Activated T-cell treated with anti-CD3 and anti-CD28 coated beads, Interleukin-2, amount 50 U/mL, for 48 hours (primary cell): Measurements from ENCODE around the gene LDLRAD4.

ENCODE experiments used
- DNase-seq, 2 experiments: peaks; one replicate each; pipeline ENCODE4 v3.0.0-alpha.2; 2020

The LDLRAD4 gene

DNA sequence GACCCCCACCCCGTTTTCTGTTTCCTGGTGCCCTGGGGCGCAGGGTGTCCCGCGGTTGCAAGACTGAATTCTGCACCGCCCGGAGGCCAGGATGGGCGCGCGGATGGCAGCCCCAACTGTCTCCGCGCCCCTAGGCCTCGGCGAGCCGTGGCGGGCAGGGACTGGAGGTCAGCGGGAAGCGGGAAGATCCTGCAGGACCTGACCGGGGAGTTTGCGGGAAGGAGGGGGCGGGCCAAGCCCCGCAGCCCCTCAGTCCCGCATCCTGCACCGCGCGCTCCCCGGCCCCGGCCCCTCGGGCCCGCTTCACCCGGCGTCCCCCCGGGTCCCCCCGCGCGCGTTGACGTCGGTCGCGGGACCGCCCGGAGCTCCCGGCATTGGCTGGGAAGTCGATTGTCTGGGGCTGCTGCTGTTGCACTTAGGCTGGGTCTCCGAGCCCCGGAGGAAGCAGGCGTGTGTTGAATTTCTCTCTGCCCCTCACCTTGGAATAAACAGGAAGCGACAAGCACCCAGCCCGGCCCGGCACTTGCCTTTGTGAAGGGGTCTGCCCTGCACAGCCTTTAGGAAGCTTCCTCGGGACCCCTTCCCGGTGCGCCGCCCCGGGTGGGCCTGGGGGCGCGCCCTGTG is at the start of gene LDLRAD4:
Gene LDLRAD4 (plus strand): TSS at position 393 of the 624 bp plus-strand sequence.
- DNase-seq, result peak; percentile 51 to 62

DNA sequence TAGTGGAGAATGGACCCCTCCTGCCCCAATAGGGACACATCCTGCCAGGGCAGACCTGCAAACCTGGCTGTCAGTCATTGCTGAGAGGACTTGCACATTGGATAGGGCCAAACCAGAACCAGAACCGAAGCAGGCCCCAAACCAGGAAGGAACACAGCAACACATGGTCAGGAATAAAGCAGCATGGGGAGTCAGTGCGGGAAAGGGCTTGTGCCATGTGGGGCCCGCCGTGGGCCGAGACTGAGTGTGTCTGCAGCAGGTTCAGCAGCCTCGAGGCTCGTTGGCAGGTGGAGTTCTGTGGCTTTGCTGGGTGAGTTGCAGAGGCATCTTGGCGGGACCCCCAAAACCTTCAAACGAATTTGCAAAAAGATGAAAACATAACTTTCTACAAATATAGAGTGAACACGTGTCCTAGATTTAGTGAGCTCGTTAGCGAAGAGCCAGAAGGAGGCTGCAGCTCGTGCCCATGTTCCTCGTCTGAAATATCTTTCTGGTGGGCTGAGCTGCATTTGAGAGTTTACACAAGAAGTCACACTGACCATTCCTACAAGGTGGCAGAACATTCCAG is 44.9 kb upstream of the LDLRAD4 start:
- no peak for DNase-seq

DNA sequence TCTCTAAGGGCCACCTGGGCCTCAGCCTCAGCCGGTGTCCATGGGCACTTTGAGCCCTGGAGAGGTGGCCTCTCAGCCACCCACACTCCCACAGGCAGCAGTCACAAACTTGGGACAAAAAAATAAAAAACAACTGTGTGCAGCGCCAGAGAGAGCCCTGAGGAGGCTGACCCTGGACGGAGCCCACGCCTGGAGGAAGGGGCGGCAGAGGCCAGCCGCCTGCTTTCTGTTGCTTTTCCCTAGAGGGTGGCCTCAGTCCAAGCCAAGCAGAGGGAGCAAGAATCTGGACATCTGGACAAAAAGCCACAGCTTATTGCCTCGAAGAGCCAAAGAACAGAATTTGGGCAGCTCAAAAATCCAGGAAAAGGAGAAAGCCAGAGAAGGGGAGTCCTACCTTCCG is 43.3 kb upstream of the LDLRAD4 start:
- no peak for DNase-seq

DNA sequence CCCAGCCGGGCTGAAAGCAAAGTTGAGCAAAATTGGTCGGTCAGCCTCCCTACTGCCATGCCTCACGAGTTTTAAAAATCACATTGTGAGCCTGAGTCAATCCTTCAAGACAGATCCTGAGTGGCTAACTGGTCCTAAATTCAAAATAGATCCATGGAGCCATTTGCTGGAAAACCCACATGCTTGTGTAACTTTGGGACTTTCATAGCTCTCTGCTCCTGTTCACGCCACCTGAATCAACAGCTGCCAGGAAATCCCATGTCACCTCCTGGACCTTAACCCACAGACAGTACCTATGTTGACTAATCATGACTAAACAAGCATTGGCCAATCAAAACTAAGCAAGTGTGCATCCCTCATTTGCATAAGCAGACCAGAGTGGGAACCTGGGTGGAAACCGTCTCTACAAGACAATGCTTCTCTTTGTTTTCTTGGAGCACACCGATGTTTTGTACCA is 42.8 kb upstream of the LDLRAD4 start:
- peak; percentile 37 to 40 for DNase-seq

DNA sequence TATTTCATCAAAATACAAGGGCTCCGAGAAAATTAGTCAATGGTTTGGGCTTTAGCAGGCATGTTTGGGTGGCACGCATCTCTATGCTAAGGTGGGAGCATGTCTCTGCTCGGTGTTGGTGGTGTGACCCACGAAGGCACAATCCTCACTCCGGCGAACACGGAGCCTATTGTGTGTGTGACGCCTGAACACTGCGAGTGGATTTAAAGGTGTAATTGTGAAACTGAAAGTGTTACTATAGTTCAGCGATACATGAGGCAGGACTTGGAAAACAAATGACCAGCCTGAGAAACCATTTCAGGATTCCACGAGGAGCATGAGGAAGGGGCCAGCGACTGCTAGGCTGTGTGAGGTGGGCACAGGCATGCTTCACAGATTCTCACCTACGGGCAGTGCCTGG is 41.7 kb upstream of the LDLRAD4 start:
- no peak for DNase-seq

DNA sequence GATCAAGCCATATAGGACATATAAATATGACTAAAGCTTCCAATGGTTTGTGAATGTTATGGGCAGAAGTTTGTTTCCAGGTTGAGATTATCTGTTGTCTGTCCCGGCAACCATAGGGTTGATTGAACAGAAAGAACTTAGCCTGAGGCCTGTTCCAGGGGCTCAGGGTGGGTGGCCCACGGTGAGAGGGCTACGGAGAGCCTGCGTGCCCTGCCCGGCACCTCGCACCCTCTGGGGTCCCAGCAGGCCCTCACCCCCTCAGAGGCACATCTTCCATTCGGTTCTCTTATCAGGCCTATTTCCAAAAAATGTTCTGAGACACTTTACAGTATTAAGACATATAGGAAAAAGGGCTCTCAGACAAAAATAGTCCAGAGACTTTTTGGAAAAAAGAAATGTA is 40.4 kb upstream of the LDLRAD4 start:
- DNase-seq, result no peak

DNA sequence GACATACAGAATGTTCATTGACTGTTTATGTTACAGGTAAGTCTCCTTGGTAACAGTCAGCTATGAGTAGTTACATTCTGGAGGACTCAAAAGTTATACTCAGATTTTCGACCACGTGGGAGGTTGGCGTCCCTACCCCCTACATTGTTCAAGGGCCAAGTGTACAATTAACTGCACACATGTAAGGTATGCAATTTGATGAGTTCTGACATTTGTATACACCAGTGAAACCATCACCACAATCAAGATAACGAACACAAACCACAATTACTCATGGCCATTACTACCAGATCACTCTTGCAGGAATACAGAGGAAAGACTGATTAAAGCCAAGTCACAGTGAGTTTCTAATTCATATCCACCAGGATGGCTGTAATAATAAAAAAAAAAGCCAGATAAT is 39.6 kb upstream of the LDLRAD4 start:
- peak; percentile 47 to 54 for DNase-seq

DNA sequence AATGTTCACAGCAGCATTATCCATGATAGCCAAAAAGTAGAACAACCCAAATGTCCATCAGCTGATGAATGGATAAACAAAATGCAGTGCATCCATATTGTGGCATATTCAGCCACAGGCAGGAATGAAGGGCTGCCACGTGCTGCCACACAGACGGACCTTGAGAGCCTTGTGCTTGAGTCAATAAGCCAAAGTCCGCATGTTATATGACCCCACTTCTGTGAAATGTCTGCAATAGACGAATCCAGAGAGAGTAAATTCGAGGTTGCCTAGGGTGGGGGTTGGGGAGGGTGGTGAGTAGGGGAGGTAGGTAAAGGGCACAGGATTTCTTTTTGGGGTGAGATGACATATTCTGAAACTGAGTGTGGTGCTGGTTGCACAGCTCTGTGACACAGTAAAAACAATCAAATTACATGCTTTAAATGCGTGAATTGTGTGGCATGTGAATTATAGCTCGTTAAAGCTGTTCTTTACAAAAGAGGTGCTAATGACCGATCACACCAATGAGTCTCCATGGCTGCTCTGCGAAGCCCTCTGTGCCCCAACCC is 38.9 kb upstream of the LDLRAD4 start:
- peak; percentile 46 to 49 for DNase-seq

DNA sequence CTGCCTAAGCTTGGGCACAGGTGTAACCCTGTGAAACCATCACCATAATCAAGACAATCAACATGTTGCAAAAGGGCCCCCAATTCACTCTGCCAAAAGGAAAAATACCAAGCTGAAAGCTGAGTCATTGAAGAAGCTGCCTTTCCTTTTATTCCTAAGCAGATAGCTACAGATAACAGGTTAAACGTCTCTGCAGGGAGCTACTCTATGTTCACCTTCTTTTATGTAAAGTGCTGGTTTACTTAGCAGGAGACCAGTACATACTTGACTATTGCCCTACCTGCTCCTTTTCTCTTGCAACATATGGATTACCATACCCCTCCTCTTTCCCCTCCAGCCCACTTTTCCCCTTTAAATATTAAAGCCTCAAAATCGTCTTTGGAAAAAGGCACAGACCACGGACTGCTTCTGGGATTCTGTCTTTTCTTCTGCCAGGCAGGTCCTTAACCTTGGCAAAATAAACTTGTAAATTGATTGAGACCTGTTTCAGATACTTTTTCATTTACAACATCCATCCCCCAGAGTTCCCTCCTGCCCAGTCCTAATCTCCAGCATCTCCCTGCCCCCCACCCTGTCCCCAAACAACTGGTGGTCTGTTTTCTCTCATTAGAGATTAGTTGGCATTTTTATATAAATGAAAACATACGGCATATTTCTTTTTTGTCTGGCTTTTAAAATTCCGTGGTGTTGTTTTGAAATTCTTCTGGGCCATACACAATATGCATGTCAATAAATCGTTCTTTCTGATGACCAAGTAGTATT is 37.8 kb upstream of the LDLRAD4 start:
- no peak for DNase-seq

DNA sequence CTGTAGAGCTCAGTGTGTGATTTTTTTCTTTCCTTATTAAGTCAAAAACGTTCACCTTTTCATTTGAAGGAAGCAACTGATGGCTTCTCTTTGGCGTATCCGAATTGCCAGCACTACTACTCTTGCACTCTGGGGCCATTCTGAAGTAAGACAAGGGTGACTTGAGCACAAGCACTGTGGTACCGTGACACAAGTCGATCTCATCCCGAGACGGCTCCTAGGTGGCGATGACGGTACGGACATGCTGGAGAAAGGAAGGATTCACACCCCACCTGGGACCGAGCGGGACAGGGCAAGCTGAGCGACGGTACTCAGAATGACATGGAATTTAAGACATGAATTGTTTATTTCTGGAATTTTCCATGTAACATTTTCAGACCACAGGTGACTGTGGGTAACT is 36.8 kb upstream of the LDLRAD4 start:
- no peak for DNase-seq

DNA sequence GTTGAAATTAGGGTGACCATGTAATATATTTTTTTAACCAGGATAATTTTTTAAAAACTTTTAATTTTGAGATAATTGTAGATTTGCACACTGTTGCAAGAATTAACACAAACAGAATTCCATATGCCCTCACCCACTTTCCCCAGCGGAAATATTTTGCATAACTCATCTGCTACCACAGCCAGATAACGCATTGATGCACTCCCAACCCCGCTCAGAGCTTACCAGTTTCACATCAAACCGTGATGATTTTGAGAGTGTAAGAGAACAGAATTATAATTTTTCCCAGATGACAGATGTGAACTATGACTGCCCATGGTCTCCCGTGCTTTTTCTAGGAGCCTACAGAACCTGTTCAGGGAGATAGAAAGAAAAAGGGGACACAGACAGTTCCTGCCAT is 35.2 kb upstream of the LDLRAD4 start:
- DNase-seq, result no peak

DNA sequence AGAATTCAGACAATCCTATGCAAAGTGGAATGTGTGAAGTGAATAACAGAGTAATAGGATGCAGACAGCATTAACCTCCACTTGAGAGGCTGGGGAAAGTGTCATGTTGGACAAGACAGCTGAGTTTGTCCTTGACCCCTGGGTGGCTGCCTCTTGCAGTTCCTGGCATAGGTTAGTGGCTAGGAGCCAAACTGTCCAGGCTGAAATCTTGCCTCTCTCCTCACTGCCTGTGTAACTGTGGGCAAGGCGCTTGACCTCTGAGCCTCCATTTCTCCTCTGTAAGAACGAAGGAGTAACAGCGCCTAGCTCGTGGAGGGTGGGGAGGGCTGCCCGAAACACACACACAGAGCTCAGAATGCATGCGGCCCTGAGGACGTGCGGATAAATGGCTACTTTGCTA is 34.8 kb upstream of the LDLRAD4 start:
- no peak for DNase-seq

DNA sequence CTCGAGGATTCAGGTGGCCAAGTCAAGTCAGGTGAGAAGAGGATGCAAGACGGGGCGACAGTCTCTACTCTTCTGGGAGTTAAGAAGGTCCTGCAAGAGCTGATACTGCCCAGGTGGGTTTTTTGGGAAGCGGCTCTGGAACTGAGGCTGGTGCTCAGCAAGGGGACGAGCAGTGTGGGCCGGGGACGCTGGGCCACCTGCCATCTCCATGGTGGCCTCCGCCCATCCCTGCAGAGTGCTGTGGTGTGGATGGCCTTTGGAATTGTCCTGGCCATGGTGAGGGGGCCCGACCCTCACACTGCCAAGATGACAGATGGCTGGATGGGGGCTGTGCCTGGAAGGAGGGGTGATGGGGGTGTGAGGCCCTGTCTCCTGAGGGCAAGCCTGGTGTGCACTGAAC is 34.2 kb upstream of the LDLRAD4 start:
- DNase-seq, result no peak

DNA sequence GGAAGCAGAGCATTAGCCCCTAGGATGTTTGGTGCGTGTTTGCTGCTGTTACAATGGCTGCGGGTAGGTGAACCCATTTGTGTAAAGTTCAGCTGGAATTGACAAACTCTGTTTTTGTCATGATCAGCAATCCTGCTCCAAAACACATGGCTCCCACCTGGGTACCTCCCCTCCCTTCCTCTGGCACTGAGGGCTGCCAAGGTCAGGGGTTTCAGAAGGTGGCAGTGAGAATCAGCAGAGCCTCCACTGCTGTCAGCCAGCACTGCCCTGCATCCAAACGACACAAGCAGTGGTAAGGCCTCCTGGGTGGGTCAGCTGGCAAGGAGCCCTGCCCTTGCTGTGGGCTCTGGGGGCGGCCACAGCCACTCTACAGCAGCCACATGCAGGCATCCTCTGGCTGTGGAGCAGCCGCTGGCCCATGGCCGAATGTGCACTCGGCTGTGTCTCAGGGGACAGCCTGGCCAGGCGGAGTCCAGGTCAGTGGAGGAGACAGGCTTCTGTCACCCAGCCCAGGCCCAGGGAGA is 32.8 kb upstream of the LDLRAD4 start:
- DNase-seq, result no peak

DNA sequence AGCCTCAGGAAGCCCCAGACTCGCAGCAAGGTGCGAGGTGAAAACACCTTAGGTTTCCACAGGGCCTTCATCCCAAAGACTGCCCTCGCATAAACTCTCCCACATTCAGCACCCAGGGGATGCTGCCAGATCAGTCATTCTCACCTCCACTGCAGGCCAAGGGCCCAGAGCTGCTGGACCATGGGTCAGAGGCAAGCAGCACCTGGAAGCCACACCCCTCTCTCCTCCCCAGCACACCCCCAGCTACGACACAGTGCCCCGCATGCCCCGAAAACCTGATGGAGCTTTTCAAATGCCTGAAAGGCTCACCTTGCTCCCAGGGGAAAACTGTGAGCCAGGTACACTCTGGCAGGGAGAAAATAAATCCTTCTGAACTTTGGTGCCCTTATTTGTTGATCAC is 31.9 kb upstream of the LDLRAD4 start:
- DNase-seq, result no peak

DNA sequence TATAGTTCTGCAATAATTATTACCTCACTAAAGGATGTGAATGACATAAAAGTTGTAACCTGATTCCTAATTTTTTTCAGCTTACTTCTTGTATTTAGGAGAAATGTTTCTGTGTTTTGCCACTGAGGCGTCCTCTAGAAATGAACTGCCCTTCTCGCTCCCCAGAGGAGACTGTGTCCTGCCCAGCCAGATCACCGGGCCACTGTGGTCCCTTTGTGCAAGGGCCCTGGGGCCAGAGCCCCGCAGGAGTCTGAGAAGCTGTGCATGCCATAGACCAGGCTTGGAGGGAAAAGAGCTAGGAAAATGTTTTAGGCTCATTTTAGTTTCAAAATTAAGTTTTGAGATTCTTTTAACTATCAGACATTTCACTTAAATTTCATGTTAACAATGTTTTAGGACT is 31.1 kb upstream of the LDLRAD4 start:
- DNase-seq, result no peak

DNA sequence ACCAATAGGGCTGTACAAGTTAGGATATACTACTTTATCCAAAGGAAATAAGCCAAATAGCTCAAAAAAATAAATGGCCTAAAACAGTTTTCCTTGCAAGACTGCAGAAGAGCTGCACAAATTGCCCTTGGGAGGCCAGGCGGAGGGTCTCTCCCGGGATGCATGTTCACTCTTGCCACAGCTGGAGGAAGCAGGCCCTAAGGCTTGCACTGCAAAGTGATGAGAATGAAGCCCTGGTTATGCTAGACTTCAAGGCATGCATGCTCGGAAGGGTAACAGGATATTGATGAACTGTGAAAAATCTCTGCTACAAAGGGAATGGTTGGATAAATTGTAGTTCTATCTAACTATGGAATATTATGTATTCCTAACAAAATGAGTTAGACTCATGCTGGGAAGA is 27.5 kb upstream of the LDLRAD4 start:
- no peak for DNase-seq

DNA sequence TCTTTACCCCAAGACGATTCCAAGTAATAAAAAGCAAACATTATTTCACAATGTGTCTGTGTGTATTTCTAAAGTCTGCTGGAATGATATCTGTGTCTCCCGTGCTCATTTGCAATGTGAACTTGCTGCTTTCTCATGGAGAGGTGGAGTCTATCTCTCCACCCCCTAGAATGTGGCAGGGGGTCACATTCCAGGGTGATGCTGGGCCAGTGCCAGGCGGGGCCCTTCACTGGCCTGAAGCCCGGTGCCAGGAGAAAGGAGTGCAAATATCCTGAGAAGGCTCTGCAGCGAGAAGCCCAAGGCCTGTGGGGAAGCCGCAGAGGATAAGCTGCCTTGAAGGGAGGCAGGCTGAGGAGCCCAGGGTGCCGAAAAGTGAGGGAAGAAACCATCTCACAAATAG is 26.8 kb upstream of the LDLRAD4 start:
- no peak for DNase-seq

DNA sequence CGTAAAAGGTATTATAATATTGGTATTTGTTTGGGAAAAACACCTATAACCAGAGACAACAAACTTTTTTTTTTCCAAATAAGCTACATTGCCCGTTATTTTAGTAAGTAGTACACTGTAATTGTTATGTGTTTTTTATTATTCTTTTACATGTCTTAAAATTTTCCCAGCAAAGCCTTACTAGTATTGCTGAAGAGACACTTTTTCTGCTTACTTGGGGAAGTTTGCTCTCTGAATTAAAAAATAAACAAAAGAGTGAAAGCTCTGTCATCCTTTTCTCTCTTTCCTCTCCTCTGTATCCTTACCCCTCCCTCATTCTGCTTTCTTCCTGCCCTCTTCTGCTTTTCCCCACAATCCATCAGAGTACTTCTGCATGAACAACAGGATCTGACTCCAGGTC is 25.6 kb upstream of the LDLRAD4 start:
- no peak for DNase-seq

DNA sequence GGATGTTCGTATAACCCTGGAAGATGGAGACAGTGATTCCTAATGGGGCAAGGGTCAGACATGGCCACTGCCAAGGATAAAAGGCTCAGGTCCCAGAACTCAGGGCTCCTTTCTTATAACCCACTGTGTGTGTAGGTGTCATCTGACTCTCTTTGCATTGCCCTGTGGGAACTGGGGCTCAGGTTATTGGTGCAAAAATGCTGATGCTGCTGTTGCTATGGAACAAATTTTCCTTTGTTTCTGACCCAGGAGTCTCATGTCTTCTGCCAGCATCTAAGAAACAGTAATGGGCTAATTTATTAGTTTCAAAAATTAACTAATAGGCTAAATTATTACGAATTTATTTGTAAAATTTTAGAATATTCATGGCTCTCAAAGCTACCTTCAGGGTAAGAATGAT is 24.3 kb upstream of the LDLRAD4 start:
- no peak for DNase-seq

DNA sequence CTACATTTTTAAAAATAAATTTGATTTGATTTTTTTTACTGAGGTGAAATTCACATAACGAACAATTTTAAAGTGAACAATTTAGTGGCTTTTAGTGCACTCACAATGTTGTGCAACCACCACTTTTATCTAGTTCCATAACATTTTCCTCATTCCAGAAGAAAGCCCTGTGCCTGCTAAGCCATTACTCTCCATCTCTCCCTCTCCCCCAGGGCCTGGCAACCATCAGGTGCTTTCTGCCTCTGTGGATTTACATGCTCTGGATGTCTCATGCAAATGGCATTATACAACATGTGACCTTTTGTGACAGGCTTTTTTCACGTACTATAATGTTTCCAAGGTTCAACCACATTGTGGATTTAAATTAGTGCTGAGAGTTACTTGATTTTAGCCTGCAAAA is 19.9 kb upstream of the LDLRAD4 start:
- no peak for DNase-seq

DNA sequence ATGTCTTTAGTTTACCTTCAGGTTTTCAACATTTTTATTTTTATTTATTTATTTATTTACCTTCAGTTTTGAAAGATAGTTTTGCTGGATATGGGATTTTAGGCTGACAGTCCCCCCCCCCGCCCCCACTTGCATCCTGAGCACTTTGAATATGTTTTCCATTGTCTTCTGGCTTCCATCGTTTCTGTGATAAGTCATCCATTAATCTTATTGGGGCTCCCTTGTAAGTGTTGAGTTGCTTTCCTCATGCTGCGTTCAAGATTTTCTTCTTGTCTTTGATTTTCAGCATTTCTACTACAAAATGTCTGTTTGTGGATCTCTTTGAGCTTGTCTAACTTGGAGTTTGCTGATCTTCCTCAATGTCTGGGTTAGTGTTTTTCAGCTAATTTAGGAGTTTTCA is 19.4 kb upstream of the LDLRAD4 start:
- no peak for DNase-seq

DNA sequence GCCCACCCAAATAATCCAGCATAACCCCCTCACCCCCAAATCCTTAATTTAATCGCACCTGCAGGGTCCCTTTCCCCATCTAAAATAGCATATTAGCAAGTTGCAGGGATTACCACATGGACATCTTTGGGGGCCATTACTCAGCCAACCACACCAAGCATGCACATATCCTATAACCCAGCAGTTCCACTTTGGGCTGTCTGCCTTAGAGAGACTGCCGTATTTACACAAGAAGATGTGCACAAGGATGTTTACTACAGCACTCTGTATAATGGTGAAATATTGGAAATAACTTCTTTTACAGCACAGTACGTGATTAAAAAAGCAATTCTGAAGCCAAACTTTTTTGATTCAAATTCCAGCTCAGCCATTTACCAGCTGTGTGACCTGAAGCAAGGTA is 17.3 kb upstream of the LDLRAD4 start:
- DNase-seq, result no peak

DNA sequence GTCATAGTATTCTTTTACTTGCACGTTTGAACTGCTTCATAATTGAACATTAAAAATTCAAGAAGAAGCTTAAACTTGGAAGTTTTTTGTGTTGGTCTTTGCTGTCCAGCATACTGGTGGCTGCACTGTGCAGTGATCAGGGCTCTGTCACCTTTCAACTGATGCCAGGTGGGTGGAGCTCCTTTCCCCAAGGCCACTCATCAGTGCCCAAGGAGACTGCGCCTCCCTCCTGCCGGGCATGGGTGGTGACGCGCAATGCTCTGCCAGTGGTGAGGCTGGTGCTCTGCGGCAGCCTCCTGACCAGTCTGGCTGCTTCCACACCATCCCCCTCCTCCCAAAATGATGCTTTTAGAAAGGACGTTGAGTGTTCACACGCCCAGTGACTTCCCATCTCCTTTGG is 16.0 kb upstream of the LDLRAD4 start:
- no peak for DNase-seq
